Mesendoderm (in vitro differentiated cells): ENCODE results near the gene CEP57. TPM values are rescaled to one million over a fixed set of nuclear protein-coding genes. Genes with fewer than 3 reads are reported as not detected.
A peak's percentile ranks its signal among the peaks of the same experiment; 100 is the strongest.

Source experiments
- DNase-seq: peaks from one replicate; pipeline ENCODE4 v3.0.0; 2013
- H2AK5ac ChIP-seq: 2 replicates; pipeline ENCODE4 v1.6.1; 2013; ENCODE audit warnings: low read length, inconsistent platforms
- H2BK120ac ChIP-seq: 2 replicates; pipeline ENCODE4 v1.6.1; 2013; ENCODE audit warnings: low read depth, mild to moderate bottlenecking, low read length, moderate library complexity, mixed read lengths
- H2BK15ac ChIP-seq: replicated peaks from 2 replicates; pipeline ENCODE4 v1.6.1; 2013; ENCODE audit warnings: low read depth, mild to moderate bottlenecking, moderate library complexity
- H2BK5ac ChIP-seq: 2 replicates; pipeline ENCODE4 v1.6.1; 2013; ENCODE audit warnings: low read length, inconsistent platforms
- H3K18ac ChIP-seq: 2 replicates; pipeline ENCODE4 v1.6.1; 2013; ENCODE audit warnings: mild to moderate bottlenecking, low read length, mixed read lengths
- H3K23ac ChIP-seq: one replicate; pipeline ENCODE4 v1.6.1; 2013; ENCODE audit warnings: low read length
- H3K27ac ChIP-seq: 2 replicates; pipeline ENCODE4 v1.5.1; 2013; ENCODE audit warnings: low read depth, mild to moderate bottlenecking, inconsistent platforms, low read length, moderate library complexity
- H3K27me3 ChIP-seq: 2 replicates; pipeline ENCODE4 v1.6.1; 2013; ENCODE audit warnings: low read length, control low read depth, mild to moderate bottlenecking, inconsistent platforms; ENCODE audit not compliant: insufficient read depth, poor library complexity
- H3K36me3 ChIP-seq: 2 replicates; pipeline ENCODE4 v1.6.1; 2013; ENCODE audit warnings: low read length, inconsistent platforms; ENCODE audit not compliant: control insufficient read depth, insufficient read depth
- H3K4ac ChIP-seq: one replicate; pipeline ENCODE4 v1.6.1; 2013; ENCODE audit warnings: low read depth, mild to moderate bottlenecking, low read length, moderate library complexity
- H3K4me1 ChIP-seq: 2 replicates; pipeline ENCODE4 v1.6.1; 2013; ENCODE audit warnings: low read depth, low read length, inconsistent platforms; ENCODE audit not compliant: control insufficient read depth
- H3K4me2 ChIP-seq: 2 replicates; pipeline ENCODE4 v1.6.1; 2013; ENCODE audit warnings: low read length
- H3K4me3 ChIP-seq: 2 replicates; pipeline ENCODE4 v1.5.1; 2013; ENCODE audit warnings: mild to moderate bottlenecking, low read length
- H3K56ac ChIP-seq: one replicate; pipeline ENCODE4 v1.6.1; 2013; ENCODE audit warnings: low read length
- H3K79me1 ChIP-seq: 2 replicates; pipeline ENCODE4 v1.6.1; 2013; ENCODE audit warnings: low read length, inconsistent platforms
- H3K79me2 ChIP-seq: 2 replicates; pipeline ENCODE4 v1.6.1; 2013; ENCODE audit warnings: mild to moderate bottlenecking, low read length; ENCODE audit not compliant: control insufficient read depth, insufficient read depth
- H3K9ac ChIP-seq: 2 replicates; pipeline ENCODE4 v1.6.1; 2013; ENCODE audit warnings: low read length, inconsistent platforms
- H4K5ac ChIP-seq: one replicate; pipeline ENCODE4 v1.6.1; 2013; ENCODE audit warnings: low read length
- H4K8ac ChIP-seq: one replicate; pipeline ENCODE4 v1.6.1; 2013; ENCODE audit warnings: low read depth, mild to moderate bottlenecking, control low read depth, low read length, moderate library complexity
- WGBS: extraction: QIAGEN DNeasy Blood & Tissue Kit; methylation state at CpG from one replicate; pipeline ENCODE4 v1.1.7; 2013; ENCODE audit warnings: low lambda C conversion rate, missing lambda C conversion rate; ENCODE audit not compliant: insufficient coverage; ENCODE audit errors: extremely low coverage; 5-methylcytosine and 5-hydroxymethylcytosine counted together
- polyA plus RNA-seq, 2 experiments: library from polyadenylated mRNA; stranded (reverse); fragments of 200-250 nt; gene quantifications; one replicate each; pipeline ENCODE4 v1.2.3, GENCODE V29; 2013

The CEP57 gene
- polyA plus RNA-seq (2013, experiment 1 of 2): 43.5 TPM
- 43.5 TPM for polyA plus RNA-seq (2013, experiment 2 of 2)

- Histone ChIP-seq H3K36me3 (peaks cover 2% of the 10 kb centered on the region), H2BK5ac (no peak within 1 kb of the TSS), H2BK15ac (no peak within 1 kb of the TSS), H4K5ac (no peak within 1 kb of the TSS), H3K79me1 (peaks cover 8% of the 10 kb centered on the region), H3K4me3 (peak within 1 kb of the TSS; percentile 90), H3K4me1 (peaks cover 3% of the 10 kb centered on the region), H3K27ac (peak within 1 kb of the TSS; percentile 94), H4K8ac (no peak within 1 kb of the TSS), H2BK120ac (no peak within 1 kb of the TSS), H3K56ac (peak within 1 kb of the TSS; percentile 94), H2AK5ac (no peak within 1 kb of the TSS), H3K4me2 (peak within 1 kb of the TSS; percentile 66), H3K18ac (peak within 1 kb of the TSS; percentile 12), H3K79me2 (peaks cover 37% of the 10 kb centered on the region), H3K9ac (peak within 1 kb of the TSS; percentile 95), H3K4ac (peak within 1 kb of the TSS; percentile 83), H3K27me3 (no peaks in the 10 kb centered on the region), H3K23ac (no peak within 1 kb of the TSS)
- DNase-seq: peak; percentile 99
- no CpG with 5 or more reads among the region's 55 CpGs for WGBS
Measured at GRCh38 chr11:95790123-95790932, at the start of gene CEP57. CEP57 (plus strand) TSS chr11:95790498; CDS start chr11:95790699, 201 bp downstream.

GRCh38 chr11:95750101-95750500 lies 40.2 kb upstream of the CEP57 start:
- no CpG with 5 or more reads among the region's 1 CpG for WGBS
- Histone ChIP-seq H2BK120ac (no peak overlapping the region), H3K27me3 (no peaks in the 10 kb centered on the region)

GRCh38 chr11:95751515-95751914 lies 38.8 kb upstream of the CEP57 start:
- WGBS: no CpG with 5 or more reads among the region's 1 CpG
- Histone ChIP-seq H3K9ac (no peak overlapping the region), H3K4me3 (no peak overlapping the region), H3K36me3 (no peaks in the 10 kb centered on the region), H3K23ac (no peak overlapping the region), H3K27ac (no peak overlapping the region), H3K56ac (no peak overlapping the region), H2AK5ac (no peak overlapping the region), H4K5ac (no peak overlapping the region), H3K79me1 (no peaks in the 10 kb centered on the region), H4K8ac (no peak overlapping the region), H3K27me3 (no peaks in the 10 kb centered on the region), H3K4me1 (no peaks in the 10 kb centered on the region), H2BK15ac (no peak overlapping the region), H3K4ac (no peak overlapping the region), H3K79me2 (no peaks in the 10 kb centered on the region), H3K18ac (no peak overlapping the region), H3K4me2 (no peak overlapping the region), H2BK5ac (no peak overlapping the region), H2BK120ac (no peak overlapping the region)
- no peak for DNase-seq

More at GRCh38 chr11:95750101-95750500, 40.2 kb upstream of the CEP57 start:
- no peak overlapping the region for H3K27ac ChIP-seq
- DNase-seq: no peak
- H3K4ac ChIP-seq: no peak overlapping the region
- no peak overlapping the region for H4K8ac ChIP-seq
- no peaks in the 10 kb centered on the region for H3K36me3 ChIP-seq
- no peak overlapping the region for H2BK15ac ChIP-seq
- no peak overlapping the region for H3K56ac ChIP-seq
- no peaks in the 10 kb centered on the region for H3K4me1 ChIP-seq
- no peaks in the 10 kb centered on the region for H3K79me2 ChIP-seq
- H3K4me3 ChIP-seq: no peak overlapping the region
- H3K18ac ChIP-seq: no peak overlapping the region
- H2BK5ac ChIP-seq: no peak overlapping the region
- no peak overlapping the region for H3K23ac ChIP-seq
- no peak overlapping the region for H3K9ac ChIP-seq
- H2AK5ac ChIP-seq: no peak overlapping the region
- no peak overlapping the region for H3K4me2 ChIP-seq
- H4K5ac ChIP-seq: no peak overlapping the region
- no peaks in the 10 kb centered on the region for H3K79me1 ChIP-seq

- no peak overlapping the region for H3K4ac ChIP-seq
- no peak overlapping the region for H2BK5ac ChIP-seq
- H3K36me3 ChIP-seq: no peaks in the 10 kb centered on the region
- H3K23ac ChIP-seq: no peak overlapping the region
- H2BK120ac ChIP-seq: no peak overlapping the region
- no peak overlapping the region for H3K4me3 ChIP-seq
- no peak overlapping the region for H3K56ac ChIP-seq
- H3K4me2 ChIP-seq: no peak overlapping the region
- H3K9ac ChIP-seq: no peak overlapping the region
- no peak overlapping the region for H2BK15ac ChIP-seq
- no peak overlapping the region for H3K18ac ChIP-seq
- no peak overlapping the region for H2AK5ac ChIP-seq
- no CpG with 5 or more reads among the region's 1 CpG for WGBS
- no peaks in the 10 kb centered on the region for H3K79me1 ChIP-seq
- H4K8ac ChIP-seq: no peak overlapping the region
- H3K4me1 ChIP-seq: no peaks in the 10 kb centered on the region
- H3K27ac ChIP-seq: no peak overlapping the region
- no peaks in the 10 kb centered on the region for H3K27me3 ChIP-seq
- no peaks in the 10 kb centered on the region for H3K79me2 ChIP-seq
- no peak overlapping the region for H4K5ac ChIP-seq
- DNase-seq: no peak
Measured at GRCh38 chr11:95760941-95761340, 29.4 kb upstream of the CEP57 start.

GRCh38 chr11:95762534-95762933 lies 27.8 kb upstream of the CEP57 start:
- WGBS: no CpG with 5 or more reads among the region's 3 CpGs
- H3K18ac ChIP-seq: no peak overlapping the region
- H3K4me1 ChIP-seq: no peaks in the 10 kb centered on the region
- H2BK5ac ChIP-seq: no peak overlapping the region
- no peak overlapping the region for H2BK15ac ChIP-seq
- DNase-seq: peak; percentile 35
- H2BK120ac ChIP-seq: no peak overlapping the region
- no peak overlapping the region for H3K56ac ChIP-seq
- H3K9ac ChIP-seq: no peak overlapping the region
- no peak overlapping the region for H3K23ac ChIP-seq
- no peaks in the 10 kb centered on the region for H3K79me2 ChIP-seq
- no peak overlapping the region for H3K4me3 ChIP-seq
- H3K79me1 ChIP-seq: no peaks in the 10 kb centered on the region
- no peak overlapping the region for H4K5ac ChIP-seq
- H3K36me3 ChIP-seq: no peaks in the 10 kb centered on the region
- no peak overlapping the region for H2AK5ac ChIP-seq
- H3K4me2 ChIP-seq: no peak overlapping the region
- no peak overlapping the region for H4K8ac ChIP-seq
- no peaks in the 10 kb centered on the region for H3K27me3 ChIP-seq
- no peak overlapping the region for H3K4ac ChIP-seq
- H3K27ac ChIP-seq: no peak overlapping the region
